H1 (cell line): ENCODE measurements around the gene FRMD4A.

Experiments used
- FOSL1 ChIP-seq: IDR thresholded peaks from 2 replicates; pipeline ENCODE4 v1.6.1; 2011; ENCODE audit warnings: mild to moderate bottlenecking, low read depth, low read length, moderate library complexity; ENCODE audit not compliant: insufficient read depth
- RXRA ChIP-seq: IDR thresholded peaks from 2 replicates; pipeline ENCODE4 v1.6.1; 2011; ENCODE audit warnings: low read depth, mild to moderate bottlenecking, low read length, moderate library complexity; ENCODE audit not compliant: insufficient read depth
- SIN3A ChIP-seq, 2 experiments: IDR thresholded peaks in 1 of 2; conservative IDR thresholded peaks in 1 of 2; 2 replicates each; pipeline ENCODE4 v1.6.1; 2011 to 2012; ENCODE audit warnings: low read length in 2 of 2, improper control_type of control experiment in 1 of 2, low read depth in 1 of 2, mild to moderate bottlenecking in 1 of 2
- SUZ12 ChIP-seq: fragments of 200-600 bp; sonication (generic); IDR thresholded peaks from 2 replicates; pipeline ENCODE4 v1.6.1; 2012; ENCODE audit warnings: mild to moderate bottlenecking, inconsistent platforms, low read length, moderate library complexity, mixed read lengths
- TF ChIP-seq, protein P1 (sequence below), 3 experiments: IDR thresholded peaks; 1 replicate in 2 of 3; 2 replicates in 1 of 3; pipeline versions ENCODE4 v1.5.1 to v1.6.1; 2011; ENCODE audit warnings: low read length in 3 of 3, mild to moderate bottlenecking in 3 of 3, inconsistent platforms in 2 of 3, low read depth in 1 of 3, moderate library complexity in 1 of 3; ENCODE audit not compliant: insufficient read depth in 1 of 3; ENCODE audit errors: control extremely low read depth in 1 of 3
- TF ChIP-seq, protein P2 (sequence below): IDR thresholded peaks from 2 replicates; pipeline ENCODE4 v1.6.1; 2012; ENCODE audit warnings: inconsistent platforms

DNA sequence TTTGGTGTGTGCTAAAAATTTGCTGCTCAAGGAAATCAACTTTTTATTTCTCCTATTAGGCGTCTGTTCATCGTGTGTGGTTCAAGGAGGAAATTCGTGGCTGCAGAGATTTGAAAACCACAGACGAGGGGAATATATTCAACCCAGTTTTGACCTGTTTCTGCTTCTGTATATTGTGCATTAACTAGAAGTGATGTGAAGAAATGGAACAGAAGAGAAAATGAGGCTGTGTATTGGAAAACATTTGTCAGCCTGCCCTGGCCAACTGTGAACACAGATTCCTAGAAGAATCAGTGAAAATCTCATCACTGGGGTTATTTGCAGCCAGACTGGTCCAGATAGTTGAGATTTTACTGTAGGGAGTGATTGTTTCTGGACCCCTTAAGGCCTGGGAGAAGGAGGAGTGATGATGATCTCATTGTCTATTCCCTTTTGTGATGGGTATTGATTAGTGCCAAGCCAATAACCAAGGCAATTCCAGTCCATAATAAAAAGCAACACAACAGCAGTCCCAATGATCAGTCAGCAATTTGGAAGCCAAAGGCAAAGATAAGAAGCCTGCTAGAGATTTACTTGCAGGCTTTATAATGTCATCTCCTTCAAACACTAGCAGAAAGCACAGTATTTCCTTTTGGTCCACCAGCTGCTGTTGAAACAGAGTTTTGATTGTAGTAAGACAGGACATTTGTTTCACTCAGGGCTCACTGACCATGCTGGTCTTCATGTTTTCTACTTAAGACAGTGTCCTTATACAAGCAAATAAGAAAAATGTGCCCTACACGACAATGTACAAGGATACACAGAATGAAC, 404.5 kb downstream of the FRMD4A start:
- TF ChIP-seq, protein P1, sequence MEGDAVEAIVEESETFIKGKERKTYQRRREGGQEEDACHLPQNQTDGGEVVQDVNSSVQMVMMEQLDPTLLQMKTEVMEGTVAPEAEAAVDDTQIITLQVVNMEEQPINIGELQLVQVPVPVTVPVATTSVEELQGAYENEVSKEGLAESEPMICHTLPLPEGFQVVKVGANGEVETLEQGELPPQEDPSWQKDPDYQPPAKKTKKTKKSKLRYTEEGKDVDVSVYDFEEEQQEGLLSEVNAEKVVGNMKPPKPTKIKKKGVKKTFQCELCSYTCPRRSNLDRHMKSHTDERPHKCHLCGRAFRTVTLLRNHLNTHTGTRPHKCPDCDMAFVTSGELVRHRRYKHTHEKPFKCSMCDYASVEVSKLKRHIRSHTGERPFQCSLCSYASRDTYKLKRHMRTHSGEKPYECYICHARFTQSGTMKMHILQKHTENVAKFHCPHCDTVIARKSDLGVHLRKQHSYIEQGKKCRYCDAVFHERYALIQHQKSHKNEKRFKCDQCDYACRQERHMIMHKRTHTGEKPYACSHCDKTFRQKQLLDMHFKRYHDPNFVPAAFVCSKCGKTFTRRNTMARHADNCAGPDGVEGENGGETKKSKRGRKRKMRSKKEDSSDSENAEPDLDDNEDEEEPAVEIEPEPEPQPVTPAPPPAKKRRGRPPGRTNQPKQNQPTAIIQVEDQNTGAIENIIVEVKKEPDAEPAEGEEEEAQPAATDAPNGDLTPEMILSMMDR (IDR thresholded peaks at IDR 0.05; ENCODE audit: control extremely low read depth in 1 of 3, insufficient read depth in 1 of 3, low read depth in 1 of 3, low read length in 3 of 3): no peak
- TF ChIP-seq FOSL1 (no peak), RXRA (no peak), SIN3A (conservative IDR thresholded peaks at IDR 0.05 in 1 of 2, IDR thresholded peaks at IDR 0.05 in 1 of 2; ENCODE audit: low read depth in 1 of 2, low read length in 2 of 2) (no peak), SUZ12 (no peak)
- TF ChIP-seq, protein P2, sequence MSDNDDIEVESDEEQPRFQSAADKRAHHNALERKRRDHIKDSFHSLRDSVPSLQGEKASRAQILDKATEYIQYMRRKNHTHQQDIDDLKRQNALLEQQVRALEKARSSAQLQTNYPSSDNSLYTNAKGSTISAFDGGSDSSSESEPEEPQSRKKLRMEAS: no peak
